ENCODE measurements around the gene CHN1.

The CHN1 gene

DNA sequence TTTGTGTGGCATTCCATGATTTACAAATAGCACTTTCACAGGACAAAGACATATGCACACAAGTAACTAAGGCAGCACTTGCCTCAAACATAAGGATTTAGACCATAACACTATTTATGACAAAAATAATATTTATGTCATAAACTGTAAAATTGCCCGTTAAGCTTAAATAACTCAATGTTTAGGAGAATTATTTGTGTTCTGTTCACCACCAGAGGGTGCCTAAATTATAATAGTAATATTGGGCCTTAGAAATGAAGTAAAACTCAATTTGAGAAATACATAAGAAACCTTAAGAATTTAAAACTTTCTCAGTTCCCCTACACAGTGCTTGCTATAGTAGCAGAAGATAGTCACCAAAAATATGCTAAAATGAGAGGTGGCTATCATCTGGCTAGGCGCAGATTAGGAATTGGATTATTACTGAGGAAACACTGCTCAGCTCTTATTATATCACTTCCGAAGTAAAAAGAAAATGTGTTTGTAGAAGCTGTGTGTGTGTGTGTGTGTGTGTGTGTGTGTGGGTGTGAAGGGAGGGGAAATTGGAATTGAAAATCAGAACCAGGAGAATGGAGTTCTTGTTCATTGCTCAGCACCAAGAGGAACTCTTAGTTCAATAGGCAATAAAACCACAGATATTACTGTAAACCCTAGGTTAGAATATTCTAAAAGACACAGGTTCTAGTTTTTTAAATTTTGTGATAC is 4.9 kb upstream of the CHN1 start:
- no peak for DNase-seq (ENCODE audit: low spot score)

DNA sequence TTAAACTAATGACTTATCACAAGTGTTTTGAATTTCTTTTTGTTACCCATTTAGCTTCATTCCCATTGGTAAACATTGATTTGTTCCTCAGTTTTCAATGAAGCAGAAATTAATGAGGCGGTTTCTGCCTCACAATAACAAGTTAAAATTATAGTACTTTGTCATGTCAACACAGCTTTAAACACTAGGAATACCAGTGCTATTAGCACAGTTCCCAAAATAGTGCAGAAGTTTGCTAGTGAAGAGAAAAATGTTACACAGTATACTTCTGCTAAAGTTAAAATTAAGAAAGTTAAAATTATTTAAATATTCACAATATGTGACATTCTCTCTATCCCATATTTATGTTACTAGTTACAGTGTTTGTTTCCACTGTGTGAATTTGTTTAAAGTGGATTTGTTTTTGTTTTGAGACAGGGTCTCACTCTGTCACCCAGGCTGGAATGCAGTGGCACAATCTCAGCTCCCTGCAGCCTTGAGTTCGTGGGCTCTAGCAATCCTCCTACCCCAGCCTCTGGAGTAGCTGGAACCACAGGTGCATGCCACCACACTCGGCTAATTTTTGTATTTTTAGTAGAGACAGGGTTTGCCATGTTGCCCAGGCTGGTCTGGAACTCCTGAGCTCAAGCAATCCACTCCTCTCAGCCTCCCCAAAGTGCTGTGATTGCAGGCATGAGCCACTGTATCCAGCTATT is 3.8 kb upstream of the CHN1 start:
- no peak for DNase-seq (ENCODE audit: low spot score)

DNA sequence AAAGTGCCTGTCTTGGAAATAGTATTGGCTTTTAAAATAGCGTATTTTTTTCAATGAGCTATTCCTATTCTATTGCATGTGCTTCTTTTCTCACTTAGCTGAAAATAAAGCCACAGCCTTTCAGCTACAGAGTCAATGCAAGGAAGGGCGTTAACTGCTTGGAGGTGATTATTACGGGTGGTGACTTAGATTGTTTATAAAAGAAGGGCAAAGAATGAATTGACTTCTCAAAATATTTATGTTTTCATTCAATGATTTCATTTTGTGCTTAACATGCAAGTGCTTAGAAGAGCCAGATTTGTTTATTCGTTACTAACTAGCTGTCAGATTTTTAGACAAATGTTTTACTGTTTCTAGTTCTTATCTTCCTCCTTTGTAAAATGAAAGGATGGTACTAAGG is 2.8 kb upstream of the CHN1 start:
- DNase-seq (ENCODE audit: low spot score), result no peak

DNA sequence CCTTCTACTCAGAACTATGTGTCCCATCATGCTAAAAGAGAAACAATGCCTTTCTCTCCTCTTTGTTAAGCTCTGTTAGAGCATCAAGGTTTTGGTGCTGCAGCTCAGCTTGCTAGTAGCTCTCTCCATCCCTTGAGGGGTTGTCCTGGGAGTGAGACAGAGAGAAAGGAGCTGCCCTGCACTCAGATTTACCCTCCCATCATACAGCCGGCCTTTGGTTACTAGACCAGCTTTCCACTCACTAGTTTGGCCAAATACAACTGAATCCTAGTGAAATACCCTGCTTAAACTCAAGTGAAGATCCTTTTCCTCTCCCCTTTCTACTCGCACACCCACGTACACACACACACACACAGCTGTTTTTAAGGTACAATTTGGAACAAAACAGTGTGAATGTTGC is 2.3 kb upstream of the CHN1 start:
- DNase-seq (ENCODE audit: low spot score), result no peak

DNA sequence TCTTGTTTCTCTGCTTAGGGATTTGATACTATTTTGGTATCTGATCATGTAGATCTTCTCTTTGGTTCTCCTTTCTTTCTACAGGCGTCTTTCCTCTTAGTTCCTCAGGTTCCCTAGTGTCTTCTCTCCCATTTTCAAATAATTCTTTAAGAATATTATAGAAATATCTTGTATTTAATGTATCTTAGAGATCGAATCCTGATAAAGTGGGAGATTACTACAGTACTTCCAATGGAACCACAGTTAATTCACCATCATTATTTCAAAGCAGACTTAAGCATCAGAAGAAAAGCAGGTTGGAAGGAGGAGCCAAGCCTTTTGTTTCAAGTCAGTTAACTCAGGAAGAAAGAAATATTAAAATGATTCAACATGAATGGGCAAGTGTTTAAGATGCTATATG is 1.1 kb upstream of the CHN1 start:
- DNase-seq (ENCODE audit: low spot score), result no peak

DNA sequence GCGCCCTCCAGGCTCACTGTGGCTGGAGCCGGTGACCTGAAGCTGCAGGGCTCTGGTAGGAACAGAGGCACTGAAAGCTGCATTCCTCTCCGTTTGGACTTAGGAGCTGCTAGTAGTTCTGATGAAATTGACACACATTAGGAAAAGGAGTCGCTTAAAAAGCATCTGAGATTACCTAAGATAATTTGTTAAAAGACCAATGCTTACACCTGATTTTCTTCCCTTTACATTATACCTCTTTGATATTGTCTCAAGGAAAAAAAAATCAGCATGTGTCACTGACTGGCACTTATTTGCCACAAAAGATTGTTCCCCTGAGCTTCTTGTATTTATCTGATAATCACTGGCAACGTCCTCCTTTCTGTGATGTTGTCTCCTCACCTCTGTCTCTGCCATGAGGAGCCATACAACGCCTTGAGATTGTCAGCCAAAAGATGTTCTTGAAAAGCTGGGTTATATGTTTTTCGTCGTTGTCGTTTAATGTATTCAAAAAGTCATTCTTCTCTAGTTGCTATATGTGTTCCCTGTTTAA is 618 bp upstream of the CHN1 start:
- DNase-seq (ENCODE audit: low spot score), result no peak

DNA sequence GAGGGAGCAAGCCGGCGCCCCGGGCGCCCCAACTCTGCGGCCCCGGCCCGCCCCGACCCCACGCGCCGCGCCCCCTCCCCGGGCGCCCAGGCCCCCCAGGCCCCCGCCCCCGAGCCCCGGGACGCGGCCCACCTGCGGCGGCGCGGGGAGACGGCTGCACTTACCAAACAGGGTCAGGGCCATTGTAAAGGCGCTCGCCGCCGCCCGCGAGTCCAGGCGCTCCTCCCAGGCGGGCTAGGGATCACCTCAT is 526 bp downstream of the CHN1 start:
- no peak for DNase-seq (ENCODE audit: low spot score)

DNA sequence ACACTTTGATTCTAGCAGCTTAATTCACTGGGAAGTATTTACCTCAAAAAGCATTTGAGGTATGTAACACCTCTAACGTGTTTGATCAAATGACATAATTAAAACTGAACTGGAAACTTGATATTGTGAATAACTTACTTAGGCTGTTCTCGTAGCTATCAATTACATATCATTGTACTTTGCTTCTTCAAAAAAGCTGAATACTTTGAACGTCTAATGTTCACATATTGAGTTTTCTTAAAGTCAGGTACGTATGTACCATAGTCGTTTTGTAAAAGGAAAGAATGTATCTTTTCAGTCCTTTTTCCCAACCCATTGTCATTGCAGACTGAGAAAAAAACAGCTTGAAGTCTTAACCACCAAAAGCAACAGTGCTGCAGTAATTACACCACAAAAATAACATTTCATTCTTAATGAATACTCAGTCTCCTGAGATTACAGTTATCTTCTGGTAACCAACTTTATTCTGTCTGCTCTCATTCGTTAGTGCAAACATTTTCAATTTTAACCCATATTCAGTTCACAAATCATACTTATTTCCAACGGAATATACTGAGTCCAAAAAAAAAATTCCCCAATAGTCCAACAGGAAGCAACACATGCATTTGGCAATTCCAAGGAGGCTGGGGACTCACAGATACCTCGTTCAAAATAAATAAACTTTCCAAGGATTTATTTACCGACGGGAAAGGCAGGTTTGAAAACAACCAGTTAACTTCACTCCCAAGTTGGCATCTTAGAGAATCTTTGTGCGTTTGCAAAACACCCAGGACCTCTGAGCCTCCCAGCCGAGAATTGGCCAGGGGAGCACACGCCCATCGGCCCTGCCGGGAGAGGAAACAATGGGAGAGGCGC is 1.1 kb downstream of the CHN1 start:
- DNase-seq (ENCODE audit: low spot score), result peak; percentile 32

DNA sequence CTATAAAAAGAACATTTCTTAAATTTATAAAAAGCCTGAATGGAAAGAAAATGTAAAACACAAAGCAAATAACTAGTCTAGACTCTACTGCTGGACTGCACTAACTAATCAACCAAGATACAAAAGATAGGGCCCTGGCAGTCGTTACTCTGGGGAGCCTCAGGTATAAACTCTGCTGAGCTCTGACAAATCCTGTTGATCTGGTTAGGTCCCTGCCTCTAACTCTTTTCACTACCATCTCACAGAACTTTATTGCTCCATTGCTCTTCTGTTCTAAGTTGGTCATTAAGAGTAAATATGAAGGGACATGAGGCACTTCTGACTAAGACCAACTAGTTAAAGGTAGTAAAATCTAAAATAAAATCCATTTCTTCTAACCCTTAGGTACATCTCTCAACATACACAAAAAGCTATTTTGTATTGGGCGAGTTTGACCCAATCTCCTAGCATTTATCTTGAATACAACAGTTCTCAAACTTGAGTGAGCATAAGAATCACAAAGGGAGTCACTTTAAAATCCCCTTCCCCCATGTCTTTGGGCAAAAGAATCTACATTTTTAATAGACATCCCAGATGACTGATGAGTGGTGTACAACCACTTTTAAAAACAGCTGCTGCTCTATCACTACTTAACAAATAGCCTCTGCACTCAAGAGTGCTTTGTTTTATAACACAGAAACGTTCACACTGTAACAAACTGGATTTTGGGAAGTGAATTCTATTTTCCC is 2.5 kb downstream of the CHN1 start:
- no peak for DNase-seq (ENCODE audit: low spot score)

DNA sequence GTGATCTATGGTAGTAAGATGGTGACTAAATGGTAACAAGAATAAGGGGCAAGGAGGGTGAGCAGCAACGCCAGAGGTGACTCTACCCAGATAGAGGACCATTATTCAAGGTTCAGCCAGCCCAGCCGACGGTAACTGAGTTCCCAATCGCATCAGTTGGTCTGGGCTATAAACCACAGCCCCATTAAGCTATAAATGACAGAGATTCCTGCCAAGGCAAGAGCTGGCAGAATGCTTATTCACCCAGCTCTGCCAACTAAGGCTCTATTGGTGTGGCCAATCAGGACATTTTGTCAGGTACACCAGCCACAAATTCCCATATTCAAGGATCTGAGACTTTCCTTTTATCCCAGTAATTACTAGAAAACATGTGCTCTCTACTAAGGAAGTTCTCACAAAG is 3.6 kb downstream of the CHN1 start:
- DNase-seq (ENCODE audit: low spot score), result no peak

DNA sequence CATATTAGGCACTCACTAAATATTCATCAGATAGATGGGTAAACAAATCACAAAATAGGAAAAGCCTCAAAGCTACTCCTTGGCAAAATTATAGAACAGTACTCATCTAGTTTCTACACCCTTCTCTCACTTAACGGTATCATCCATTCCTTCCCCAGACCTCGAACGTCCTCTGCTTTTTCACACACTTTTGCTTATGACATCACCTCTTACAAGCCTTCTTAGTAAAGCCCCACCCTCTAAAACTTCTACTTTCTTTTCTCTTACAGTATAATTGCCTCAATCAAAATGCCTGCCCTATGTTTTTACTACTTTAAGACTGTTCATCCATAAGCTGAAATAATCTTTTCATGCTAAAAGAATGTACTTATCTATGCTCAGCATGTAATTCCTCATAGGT is 8.1 kb downstream of the CHN1 start:
- no peak for DNase-seq (ENCODE audit: low spot score)

DNA sequence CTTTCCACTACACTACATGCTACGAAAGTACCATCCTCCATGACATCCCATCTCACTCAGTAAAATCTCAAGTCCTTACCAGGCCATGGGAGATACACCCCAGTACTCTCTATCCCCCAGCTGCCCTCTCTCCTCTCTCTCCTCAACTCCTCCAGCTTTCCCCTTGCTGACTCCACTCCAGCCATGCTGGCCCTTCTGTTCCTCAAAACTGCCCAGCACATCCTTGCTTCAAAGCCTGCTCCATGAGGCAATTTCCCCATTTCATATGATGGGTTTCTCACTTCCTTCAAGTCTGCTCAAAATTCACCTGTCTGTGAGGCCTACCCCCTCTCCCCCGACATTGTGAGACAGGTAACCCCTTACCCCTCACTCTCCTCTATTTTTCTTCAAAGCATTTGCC is 8.6 kb downstream of the CHN1 start:
- no peak for DNase-seq (ENCODE audit: low spot score)

DNA sequence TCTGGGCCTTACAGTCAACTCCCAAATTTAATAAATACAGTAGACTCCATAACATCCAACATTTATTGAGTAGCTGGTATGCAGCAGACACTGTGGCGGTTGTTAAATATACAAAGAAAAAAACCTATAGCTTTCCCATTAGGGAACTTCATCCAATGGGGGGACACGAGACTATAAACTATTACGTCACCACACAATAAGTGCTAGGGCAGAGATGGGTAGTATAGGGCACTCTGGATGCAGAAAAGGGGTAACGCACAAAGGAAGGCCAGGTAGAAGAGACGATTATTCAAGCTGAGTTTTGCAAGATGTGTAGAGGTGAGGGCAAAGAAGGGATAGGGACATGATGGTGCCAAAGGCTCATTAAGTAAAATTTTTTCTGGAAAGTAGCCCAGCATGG is 10.8 kb downstream of the CHN1 start:
- no peak for DNase-seq (ENCODE audit: low spot score)

DNA sequence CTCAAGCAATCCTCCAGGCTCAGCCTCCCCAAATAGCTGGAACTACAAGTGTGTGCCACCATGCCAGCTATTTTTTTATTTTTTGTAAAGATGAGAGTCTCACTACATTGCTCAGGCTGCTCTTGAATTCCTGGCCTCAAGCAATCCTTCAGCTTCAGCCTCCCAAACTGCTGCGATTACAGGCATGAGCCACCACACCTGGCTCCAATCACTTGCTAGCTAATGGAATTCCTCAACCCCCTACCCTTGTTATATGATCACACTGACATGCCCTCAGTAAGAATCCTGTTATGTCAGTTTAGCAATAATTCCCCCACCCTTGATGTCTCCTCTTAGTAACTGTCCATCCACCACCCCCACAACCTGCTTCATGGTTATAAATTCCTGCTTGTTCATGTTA is 12.3 kb downstream of the CHN1 start:
- DNase-seq (ENCODE audit: low spot score), result no peak

DNA sequence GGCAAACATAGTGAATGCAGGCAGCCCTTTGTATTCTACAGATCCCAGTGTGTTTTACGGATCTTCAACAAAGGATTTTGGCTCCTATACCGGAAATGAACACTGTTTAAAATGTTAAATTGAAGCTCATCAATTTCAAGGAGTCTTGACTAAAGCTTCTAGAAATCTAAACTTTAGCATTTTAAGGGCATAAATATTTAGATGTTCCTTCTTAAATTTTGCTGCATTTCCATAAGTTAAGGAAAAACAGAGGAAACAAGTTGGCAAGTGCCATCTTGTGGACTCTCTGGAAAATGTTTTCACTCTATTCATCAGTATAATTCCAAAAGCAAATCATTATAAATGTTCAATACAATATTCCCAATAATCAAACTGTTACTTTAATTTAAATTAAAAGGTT is 19.6 kb downstream of the CHN1 start:
- DNase-seq (ENCODE audit: low spot score), result peak; percentile 31

DNA sequence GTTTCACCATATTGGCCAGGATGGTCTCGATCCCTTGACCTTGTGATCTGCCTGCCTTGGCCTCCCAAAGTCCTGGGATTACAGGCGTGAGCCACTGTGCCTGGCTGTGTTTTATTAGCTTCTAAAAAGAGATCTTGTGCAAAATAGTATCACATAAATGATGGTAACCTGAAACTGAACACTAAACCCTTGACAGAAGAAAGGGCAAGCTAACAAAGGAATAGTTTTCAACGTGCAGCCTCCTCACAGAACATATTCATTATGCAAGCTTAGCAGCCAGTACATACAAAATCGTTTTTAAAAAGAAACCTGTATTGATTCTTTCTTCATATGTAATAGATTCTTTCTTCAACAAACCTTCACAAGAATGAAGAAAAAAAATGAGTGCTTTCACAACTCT is 20.6 kb downstream of the CHN1 start:
- DNase-seq (ENCODE audit: low spot score), result no peak

DNA sequence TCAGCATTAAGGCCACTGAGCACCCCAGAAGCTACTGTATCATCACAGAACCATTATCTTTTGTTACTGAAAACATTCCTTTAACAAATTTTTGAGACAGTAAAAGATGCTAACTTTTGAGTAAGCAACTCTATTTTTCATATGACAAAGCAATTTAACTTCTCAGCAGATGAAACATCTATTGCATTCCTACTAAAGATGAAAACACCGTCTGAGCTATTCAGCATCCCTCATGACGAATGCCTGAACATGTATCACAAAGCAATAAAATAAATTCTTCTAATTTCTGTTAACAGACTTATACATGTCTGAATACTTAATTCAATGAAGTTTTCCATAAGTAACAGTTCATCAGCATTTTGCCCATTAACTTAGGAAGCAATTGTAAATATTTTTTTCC is 23.9 kb downstream of the CHN1 start:
- DNase-seq (ENCODE audit: low spot score), result no peak

DNA sequence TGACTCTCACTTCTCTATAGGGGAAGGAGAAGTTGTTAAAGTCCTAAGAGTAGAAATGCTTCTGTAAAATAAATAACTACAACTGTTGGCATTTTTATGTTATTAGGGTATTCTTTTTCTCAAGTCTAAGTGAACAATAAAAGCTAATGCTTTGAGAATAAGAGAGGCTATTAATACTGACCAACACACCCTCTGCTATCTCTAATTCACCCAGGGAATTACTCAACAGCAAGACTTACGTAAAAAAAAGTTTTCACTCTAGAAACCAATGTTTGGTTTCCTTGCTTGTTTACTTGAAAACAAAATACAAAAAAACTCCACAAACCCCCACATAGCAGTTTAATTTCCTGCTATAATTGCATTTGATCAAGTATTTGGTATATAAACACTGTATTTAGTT is 25.2 kb downstream of the CHN1 start:
- no peak for DNase-seq (ENCODE audit: low spot score)

DNA sequence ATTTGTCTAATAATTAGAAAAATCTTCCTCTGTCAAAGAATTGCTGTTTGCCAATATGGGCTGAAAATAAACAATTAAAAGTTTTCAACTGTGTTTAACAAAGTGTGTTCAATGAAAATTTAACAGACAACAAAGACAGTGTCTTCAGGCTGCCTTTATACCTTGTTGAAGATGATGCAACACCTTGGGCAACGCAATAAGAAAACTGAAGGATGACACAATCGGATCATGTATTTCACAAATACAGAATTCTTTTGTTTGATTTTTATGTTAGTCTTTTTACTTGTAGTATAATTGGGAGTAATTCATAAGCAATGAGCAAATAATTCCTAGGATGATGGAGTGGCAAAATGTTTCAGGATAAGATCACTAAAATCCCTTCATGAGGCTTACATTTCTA is 27.8 kb downstream of the CHN1 start:
- DNase-seq (ENCODE audit: low spot score), result no peak

DNA sequence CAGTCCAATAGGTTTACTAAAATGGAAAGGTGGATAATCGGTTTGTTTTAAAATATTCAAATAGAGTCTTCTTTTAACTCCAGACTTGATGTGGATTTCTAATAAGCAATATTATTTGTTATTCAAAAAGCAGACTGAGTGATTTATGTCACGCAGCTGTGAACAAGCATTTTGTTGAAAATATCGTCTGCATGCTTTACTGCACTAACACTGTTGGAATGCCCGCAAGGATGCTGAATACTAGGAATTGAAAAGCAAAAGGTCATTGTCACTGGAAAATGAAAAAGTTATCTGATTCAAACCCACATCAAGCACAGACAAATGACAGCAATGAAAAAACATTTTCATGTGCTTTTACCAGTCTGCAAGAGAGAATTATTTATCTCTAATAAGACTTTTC is 31.1 kb downstream of the CHN1 start:
- DNase-seq (ENCODE audit: low spot score), result peak; percentile 29

DNA sequence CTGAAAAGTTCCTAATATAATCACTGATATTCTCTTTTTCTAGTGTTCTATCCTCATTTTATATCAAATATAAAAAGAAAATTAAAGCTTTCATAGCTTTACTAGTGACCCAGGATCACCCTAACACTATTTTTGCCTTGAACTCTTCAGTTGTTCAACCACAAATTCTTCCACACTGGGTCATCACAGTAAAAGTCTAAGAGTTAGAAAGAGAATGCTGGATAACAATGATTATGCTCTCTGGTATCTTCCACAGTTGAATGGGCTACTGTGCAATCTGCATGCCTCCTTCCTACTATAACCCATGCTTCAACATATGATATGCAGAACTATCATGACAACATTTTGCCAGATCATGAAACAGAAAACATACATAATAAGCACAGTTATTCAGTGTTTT is 32.3 kb downstream of the CHN1 start:
- peak; percentile 91 for DNase-seq (ENCODE audit: low spot score)

Measured in kidney tubule cell (primary cell).